ENCODE results near the gene NUFIP2.

Gene NUFIP2

DNA sequence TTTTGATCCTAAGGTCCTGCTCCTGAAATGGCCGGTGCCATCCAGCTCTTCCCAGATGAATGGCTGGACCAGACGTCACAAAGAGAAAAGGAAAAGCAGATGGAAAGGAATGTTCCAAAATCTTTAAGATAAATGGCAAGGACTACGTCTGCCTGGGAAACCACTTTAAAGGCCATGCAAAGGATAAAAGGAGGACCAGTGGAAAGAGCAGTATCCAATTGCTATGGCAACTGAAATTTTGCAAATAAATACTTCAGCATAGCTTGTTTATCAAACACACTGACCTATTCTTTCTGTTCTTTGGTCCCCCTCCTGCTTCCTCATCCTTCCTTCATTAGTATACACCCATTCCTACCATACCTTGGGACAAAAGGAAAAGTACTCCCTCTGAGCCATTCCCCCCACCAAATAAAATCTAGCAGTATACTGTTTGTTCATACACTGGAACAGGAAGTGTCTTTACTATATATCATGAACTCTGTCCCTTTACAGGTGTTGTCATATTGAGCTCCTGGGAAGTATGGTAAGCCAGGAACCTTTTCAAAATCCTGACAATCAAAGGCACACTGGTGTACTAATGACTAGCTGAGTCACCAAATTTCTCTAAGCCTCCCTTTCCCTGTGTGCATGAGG lies 37.2 kb upstream of the NUFIP2 start:
- TF ChIP-seq, protein P1, sequence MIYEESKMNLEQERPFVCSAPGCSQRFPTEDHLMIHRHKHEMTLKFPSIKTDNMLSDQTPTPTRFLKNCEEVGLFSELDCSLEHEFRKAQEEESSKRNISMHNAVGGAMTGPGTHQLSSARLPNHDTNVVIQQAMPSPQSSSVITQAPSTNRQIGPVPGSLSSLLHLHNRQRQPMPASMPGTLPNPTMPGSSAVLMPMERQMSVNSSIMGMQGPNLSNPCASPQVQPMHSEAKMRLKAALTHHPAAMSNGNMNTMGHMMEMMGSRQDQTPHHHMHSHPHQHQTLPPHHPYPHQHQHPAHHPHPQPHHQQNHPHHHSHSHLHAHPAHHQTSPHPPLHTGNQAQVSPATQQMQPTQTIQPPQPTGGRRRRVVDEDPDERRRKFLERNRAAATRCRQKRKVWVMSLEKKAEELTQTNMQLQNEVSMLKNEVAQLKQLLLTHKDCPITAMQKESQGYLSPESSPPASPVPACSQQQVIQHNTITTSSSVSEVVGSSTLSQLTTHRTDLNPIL (CRISPR knock-in tag; IDR thresholded peaks at IDR 0.05; ENCODE audit: low read depth) = no peak
- no peak for TF ChIP-seq ARNTL (CRISPR knock-in tag; IDR thresholded peaks at IDR 0.05; ENCODE audit: borderline replicate concordance, low read depth)
- TF ChIP-seq, protein P2, sequence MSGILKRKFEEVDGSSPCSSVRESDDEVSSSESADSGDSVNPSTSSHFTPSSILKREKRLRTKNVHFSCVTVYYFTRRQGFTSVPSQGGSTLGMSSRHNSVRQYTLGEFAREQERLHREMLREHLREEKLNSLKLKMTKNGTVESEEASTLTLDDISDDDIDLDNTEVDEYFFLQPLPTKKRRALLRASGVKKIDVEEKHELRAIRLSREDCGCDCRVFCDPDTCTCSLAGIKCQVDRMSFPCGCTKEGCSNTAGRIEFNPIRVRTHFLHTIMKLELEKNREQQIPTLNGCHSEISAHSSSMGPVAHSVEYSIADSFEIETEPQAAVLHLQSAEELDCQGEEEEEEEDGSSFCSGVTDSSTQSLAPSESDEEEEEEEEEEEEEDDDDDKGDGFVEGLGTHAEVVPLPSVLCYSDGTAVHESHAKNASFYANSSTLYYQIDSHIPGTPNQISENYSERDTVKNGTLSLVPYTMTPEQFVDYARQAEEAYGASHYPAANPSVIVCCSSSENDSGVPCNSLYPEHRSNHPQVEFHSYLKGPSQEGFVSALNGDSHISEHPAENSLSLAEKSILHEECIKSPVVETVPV (CRISPR knock-in tag; IDR thresholded peaks at IDR 0.05) = no peak
- no peak for TF ChIP-seq ZC3H10 (CRISPR knock-in tag; IDR thresholded peaks at IDR 0.05)
- no peak for TF ChIP-seq SNAI2 (CRISPR knock-in tag; IDR thresholded peaks at IDR 0.05)
- no peak for TF ChIP-seq ZNF70 (CRISPR knock-in tag; IDR thresholded peaks at IDR 0.05)
- TF ChIP-seq RARB (CRISPR knock-in tag; IDR thresholded peaks at IDR 0.05) = no peak
- TF ChIP-seq OSR1 (CRISPR knock-in tag; IDR thresholded peaks at IDR 0.05) = no peak
- no peak for TF ChIP-seq BACH2 (CRISPR knock-in tag; IDR thresholded peaks at IDR 0.05; ENCODE audit: borderline replicate concordance)
- no peak for TF ChIP-seq ISL1 (CRISPR knock-in tag; IDR thresholded peaks at IDR 0.05)
- no peak for TF ChIP-seq ESRRG (CRISPR knock-in tag; IDR thresholded peaks at IDR 0.05)
- TF ChIP-seq ZNF8 (CRISPR knock-in tag; IDR thresholded peaks at IDR 0.05) = no peak
- ATAC-seq = no peak

DNA sequence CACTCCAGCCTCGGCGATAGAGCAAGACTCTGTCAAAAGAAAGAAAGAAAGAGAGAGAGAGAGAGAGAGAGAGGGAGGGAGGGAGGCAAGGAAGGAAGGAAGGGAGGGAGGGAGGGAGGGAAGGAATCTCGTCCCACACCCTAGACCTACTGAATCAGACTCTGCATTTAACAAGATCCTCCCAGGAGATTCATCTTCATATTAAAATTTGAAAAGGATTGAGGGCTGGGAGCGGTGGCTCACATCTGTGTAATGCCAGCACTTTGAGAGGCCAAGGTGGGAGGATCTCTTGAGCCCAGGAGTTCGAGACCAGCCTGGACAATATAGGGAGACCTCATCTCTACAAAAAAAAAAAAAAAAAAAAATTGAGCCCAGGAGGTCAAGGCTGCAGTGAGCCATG lies 33.5 kb upstream of the NUFIP2 start:
- TF ChIP-seq RARB (CRISPR knock-in tag; IDR thresholded peaks at IDR 0.05) (no peak), BACH2 (CRISPR knock-in tag; IDR thresholded peaks at IDR 0.05; ENCODE audit: borderline replicate concordance) (no peak), TCF4 (CRISPR knock-in tag; IDR thresholded peaks at IDR 0.05; ENCODE audit: borderline replicate concordance) (no peak), ZNF8 (CRISPR knock-in tag; IDR thresholded peaks at IDR 0.05) (no peak), PPARA (CRISPR knock-in tag; IDR thresholded peaks at IDR 0.05; ENCODE audit: borderline replicate concordance) (no peak), ZFP30 (CRISPR knock-in tag; IDR thresholded peaks at IDR 0.05) (no peak), ZFP3 (CRISPR knock-in tag; IDR thresholded peaks at IDR 0.05) (no peak), SNAI2 (CRISPR knock-in tag; IDR thresholded peaks at IDR 0.05) (no peak), TOX (CRISPR knock-in tag; IDR thresholded peaks at IDR 0.05; ENCODE audit: borderline replicate concordance) (no peak), GLIS3 (CRISPR knock-in tag; IDR thresholded peaks at IDR 0.05) (no peak), CSDC2 (CRISPR knock-in tag; IDR thresholded peaks at IDR 0.05) (no peak), ISL1 (CRISPR knock-in tag; IDR thresholded peaks at IDR 0.05) (no peak)
- TF ChIP-seq, protein P3, sequence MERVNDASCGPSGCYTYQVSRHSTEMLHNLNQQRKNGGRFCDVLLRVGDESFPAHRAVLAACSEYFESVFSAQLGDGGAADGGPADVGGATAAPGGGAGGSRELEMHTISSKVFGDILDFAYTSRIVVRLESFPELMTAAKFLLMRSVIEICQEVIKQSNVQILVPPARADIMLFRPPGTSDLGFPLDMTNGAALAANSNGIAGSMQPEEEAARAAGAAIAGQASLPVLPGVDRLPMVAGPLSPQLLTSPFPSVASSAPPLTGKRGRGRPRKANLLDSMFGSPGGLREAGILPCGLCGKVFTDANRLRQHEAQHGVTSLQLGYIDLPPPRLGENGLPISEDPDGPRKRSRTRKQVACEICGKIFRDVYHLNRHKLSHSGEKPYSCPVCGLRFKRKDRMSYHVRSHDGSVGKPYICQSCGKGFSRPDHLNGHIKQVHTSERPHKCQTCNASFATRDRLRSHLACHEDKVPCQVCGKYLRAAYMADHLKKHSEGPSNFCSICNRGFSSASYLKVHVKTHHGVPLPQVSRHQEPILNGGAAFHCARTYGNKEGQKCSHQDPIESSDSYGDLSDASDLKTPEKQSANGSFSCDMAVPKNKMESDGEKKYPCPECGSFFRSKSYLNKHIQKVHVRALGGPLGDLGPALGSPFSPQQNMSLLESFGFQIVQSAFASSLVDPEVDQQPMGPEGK (CRISPR knock-in tag; IDR thresholded peaks at IDR 0.05; ENCODE audit: borderline replicate concordance) = no peak
- no peak for ATAC-seq

DNA sequence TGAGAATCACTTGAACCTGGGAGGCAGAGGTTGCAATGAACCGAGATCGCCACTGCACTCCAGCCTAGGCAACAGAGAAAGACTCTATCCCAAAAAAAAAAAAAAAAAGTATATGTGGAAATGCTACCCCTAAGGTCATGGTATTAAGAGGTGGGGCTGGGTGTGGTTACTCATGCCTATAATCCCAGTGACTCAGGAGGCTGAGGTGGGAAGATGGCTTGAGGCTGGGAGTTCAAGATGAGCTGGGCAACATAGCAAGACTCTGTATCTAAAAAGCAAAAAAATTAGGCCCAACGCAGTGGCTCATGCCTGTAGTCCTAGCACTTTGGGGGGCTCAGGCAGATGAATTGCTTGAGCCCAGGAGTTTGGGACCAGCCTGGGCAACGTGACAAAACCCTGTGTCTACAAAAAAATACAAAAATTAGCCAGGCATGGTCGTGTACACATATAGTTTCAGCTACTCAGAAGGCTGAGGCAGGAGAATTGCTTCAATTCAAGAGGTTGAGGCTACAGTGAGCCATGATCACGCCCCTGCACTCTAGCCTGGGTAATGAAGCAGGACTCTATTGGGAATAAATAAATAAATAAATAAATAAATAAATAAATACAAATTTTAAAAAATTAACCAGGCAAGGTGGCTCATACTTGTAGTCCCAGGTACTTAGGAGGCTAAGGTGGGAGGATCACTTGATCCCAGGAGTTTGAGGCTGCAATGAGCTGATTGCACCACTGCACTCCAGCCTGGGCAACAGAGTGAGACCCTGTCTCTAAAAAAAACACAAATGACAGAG lies 32.3 kb upstream of the NUFIP2 start:
- TF ChIP-seq GLIS3 (CRISPR knock-in tag; IDR thresholded peaks at IDR 0.05) = no peak
- TF ChIP-seq ZC3H10 (CRISPR knock-in tag; IDR thresholded peaks at IDR 0.05) = no peak

DNA sequence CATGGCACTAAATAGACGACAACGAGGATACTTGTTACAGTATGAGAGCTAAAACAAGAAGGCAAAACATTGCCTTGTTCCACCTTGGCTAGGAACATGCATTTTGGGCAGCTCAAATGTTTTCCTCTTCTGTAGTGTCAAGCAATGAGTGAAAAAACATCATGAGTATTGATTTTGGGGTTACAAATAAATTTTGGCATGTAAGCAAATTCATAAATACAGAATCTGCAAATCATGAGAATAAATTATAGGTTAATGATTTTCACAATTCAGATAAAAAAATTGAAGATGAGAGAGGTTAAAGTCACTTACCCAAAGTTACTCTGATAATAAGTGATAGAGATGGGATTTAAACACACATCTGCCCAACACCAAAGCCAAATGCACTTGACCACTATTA lies 28.4 kb upstream of the NUFIP2 start:
- ATAC-seq = no peak
- no peak for TF ChIP-seq CSDC2 (CRISPR knock-in tag; IDR thresholded peaks at IDR 0.05)
- TF ChIP-seq ZNF565 (CRISPR knock-in tag; conservative IDR thresholded peaks at IDR 0.05; ENCODE audit: low read depth) = no peak
- no peak for TF ChIP-seq GLIS3 (CRISPR knock-in tag; IDR thresholded peaks at IDR 0.05)
- TF ChIP-seq ZNF8 (CRISPR knock-in tag; IDR thresholded peaks at IDR 0.05) = no peak
- TF ChIP-seq, protein P4, sequence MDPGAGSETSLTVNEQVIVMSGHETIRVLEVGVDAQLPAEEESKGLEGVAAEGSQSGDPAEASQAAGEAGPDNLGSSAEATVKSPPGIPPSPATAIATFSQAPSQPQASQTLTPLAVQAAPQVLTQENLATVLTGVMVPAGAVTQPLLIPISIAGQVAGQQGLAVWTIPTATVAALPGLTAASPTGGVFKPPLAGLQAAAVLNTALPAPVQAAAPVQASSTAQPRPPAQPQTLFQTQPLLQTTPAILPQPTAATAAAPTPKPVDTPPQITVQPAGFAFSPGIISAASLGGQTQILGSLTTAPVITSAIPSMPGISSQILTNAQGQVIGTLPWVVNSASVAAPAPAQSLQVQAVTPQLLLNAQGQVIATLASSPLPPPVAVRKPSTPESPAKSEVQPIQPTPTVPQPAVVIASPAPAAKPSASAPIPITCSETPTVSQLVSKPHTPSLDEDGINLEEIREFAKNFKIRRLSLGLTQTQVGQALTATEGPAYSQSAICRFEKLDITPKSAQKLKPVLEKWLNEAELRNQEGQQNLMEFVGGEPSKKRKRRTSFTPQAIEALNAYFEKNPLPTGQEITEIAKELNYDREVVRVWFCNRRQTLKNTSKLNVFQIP (CRISPR knock-in tag; IDR thresholded peaks at IDR 0.05; ENCODE audit: borderline replicate concordance, low read depth) = no peak
- TF ChIP-seq, protein P1 (CRISPR knock-in tag; IDR thresholded peaks at IDR 0.05; ENCODE audit: low read depth) = no peak
- TF ChIP-seq PPARA (CRISPR knock-in tag; IDR thresholded peaks at IDR 0.05; ENCODE audit: borderline replicate concordance) = no peak

More for the DNA sequence above, 32.3 kb upstream of the NUFIP2 start:
- no peak for ATAC-seq

Data from SK-N-SH treated with all-trans-retinoic acid at 6 μM for 48 hours (cell line).